Jurkat, Clone E6-1 (cell line): ENCODE data around the gene GALR3.

ENCODE experiments used
- DNase-seq: peaks from one replicate; pipeline ENCODE4 v3.0.0-alpha.2; 2011; ENCODE audit warnings: low read depth, low spot score
- H3K4me3 ChIP-seq: 2 replicates; pipeline ENCODE4 v1.5.1; 2011; ENCODE audit warnings: mild to moderate bottlenecking, low read length, control low read depth, moderate library complexity

Gene GALR3

GRCh38 chr22:37817705-37818408, 5.3 kb upstream of the GALR3 start:
- no peak for DNase-seq
- H3K4me3 ChIP-seq: peak overlapping the region; percentile 15; the same call in 1 of the 2 replicates

GRCh38 chr22:37818409-37819104, 4.6 kb upstream of the GALR3 start:
- H3K4me3 ChIP-seq: peak overlapping the region; percentile 18
- DNase-seq: no peak

DNA sequence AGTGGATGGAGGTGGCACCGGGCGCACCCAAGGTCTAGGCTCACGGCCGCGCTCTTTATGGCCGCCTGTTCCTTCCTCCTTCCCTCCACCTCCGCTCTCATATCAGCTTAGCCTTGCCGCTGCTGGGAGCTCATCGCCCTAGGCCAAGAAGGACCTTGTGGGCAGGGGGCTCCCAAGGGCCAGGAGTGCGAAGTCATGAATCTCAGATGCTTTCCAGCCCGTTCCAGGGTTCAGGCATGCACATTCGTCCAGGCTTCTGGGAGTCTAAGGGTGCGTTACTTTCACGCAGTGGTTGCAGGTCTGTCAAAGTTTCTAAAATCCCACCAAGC, 4.1 kb upstream of the GALR3 start:
- DNase-seq: no peak
- H3K4me3 ChIP-seq: no peak overlapping the region

GRCh38 chr22:37820350-37820749, 2.8 kb upstream of the GALR3 start:
- no peak for DNase-seq
- no peak overlapping the region for H3K4me3 ChIP-seq

- no peak overlapping the region for H3K4me3 ChIP-seq
- no peak for DNase-seq
Observed at GRCh38 chr22:37822079-37822833, 926 bp upstream of the GALR3 start.

GRCh38 chr22:37824674-37825641, 1.8 kb downstream of the GALR3 start:
- no peak overlapping the region for H3K4me3 ChIP-seq
- DNase-seq: no peak

DNA sequence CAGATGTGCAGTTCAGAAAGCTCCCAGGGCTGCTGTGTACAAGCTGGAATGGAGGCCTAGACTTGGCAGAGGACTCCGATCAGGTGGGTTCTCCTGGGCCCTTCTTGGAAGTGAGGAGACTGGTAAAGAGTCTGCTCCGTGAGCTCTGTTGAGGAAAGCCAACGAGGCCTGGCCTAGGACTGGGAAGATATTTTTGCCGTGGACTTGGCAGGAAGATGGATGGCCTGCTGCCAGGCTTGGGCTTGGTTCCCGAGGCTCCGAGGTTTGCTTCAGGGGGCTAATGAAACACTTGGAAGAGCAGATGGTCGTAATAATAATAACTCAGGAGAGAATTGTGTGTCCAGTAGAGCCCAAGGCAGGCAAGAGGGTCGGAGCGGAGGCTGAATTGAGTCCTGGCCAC, 3.9 kb downstream of the GALR3 start:
- no peak for DNase-seq
- no peak overlapping the region for H3K4me3 ChIP-seq

DNA sequence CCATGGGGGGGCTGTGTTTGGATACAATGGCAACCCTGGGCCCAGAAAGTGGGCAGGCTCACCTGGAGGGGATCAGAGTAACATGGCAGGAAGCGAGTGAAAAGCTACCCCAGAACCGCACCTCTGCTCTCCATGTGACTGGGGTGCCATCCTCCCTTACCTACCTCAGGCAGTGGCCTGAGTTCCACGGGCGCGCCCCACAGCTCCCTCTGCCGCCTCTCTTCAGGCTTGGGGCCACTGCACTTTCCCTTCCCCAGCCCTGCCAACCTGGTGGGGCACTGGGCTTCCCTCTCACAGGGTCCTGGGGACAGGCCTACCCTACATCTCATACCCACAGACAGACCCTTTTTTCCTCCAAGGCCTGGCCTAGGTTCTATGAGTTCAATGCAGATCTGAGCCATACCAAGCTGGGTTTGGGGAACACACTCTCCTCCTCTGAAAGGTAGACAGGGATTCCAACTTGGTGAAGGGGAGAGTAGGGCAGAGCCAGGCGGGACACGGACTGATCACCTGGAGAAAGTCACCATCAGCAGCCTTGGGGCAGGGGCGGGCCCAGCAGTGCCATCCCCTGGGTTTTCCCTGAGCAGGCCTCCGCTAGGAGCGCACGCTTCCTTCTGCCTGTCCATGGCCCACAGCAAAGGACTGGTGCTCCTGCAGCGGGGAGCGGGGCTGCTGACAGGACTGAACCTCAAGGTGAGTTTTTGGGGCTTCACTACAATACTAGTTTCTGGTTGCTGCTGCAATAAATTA, 7.1 kb downstream of the GALR3 start:
- no peak for DNase-seq
- no peak overlapping the region for H3K4me3 ChIP-seq

DNA sequence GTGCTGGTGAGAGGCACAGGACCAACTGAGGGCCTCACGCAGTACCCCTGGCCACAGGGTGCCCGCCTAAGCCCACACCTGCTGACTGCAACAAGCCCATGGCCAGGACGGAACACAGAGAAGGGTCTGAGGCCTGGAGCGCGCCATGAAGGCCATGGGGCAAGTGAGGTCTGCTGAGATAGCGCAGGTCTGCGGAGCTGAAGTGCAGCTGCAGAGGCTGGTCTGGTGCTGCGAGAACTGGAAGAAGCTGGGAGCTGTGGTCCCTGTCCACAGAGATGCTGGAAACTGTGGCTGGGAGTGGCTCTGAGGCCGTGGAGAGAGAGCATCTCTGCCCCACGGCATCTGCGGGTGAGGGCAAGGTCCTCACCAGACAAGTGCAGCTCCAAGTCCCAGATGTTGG, 8.3 kb downstream of the GALR3 start:
- H3K4me3 ChIP-seq: no peak overlapping the region
- no peak for DNase-seq

- DNase-seq: no peak
- no peak overlapping the region for H3K4me3 ChIP-seq
Observed at GRCh38 chr22:37832022-37832857, 9.1 kb downstream of the GALR3 start.

DNA sequence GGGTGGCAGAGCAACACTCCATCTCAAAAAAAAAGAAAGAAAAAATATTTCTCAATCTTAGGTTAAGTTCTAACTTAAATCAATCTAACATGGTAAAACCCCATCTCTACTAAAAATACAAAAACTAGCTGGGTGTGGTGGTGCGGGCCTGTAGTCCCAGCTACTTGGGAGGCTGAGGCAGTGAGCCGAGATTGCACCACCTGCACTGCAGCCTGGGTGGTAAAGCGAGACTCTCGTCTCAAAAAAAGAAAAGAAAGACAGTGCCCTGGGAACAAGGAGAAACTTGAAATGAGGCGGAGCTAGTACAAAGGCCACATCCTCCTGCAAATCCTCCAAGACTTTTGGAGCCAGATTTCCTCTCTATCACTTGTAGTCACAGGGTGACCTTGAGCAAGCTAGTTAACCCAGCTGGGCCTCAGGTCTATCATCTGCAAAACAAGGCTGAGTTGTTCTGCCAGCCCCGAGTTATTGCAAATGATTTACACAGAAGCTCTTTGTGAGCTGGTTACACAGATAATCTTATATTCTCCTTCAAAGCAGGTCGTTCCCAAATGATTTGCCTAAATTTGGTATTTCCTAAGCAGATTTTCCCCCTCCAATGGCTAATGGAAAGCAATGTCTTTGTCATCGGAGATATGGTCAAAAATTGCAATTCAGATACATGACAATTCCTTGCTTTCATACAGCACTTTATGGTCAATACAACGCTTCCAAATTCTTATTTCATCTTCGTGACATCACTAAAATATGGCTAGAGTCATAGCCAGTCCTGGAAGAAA, 19.0 kb downstream of the GALR3 start:
- DNase-seq: no peak
- no peak overlapping the region for H3K4me3 ChIP-seq

- DNase-seq: no peak
- peak overlapping the region; percentile 76 for H3K4me3 ChIP-seq
Observed at GRCh38 chr22:37843741-37844089, 20.5 kb downstream of the GALR3 start.

- no peak for DNase-seq
- H3K4me3 ChIP-seq: peak overlapping the region; percentile 76
Observed at GRCh38 chr22:37844904-37845329, 21.7 kb downstream of the GALR3 start.

DNA sequence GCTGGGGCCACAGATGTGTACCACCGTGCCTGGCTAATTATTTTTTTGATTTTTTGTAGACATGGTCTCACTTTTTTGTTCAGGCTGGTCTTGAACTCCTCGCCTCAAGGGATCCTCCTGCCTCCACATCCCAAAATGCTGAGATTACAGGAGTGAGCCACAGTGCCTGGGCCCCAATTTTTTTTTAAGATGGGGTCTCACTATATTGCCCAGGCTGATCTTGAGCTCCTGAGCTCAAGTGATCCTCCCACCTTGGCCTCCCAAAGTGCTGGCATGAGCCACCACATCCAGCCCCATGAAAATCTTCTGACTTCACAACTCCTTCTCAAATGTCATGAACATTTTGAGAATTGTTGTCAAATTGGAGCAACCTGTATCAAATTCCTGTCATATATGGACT, 23.3 kb downstream of the GALR3 start:
- DNase-seq: no peak
- H3K4me3 ChIP-seq: no peak overlapping the region

- no peak for DNase-seq
- peak overlapping the region; percentile 100 for H3K4me3 ChIP-seq
Observed at GRCh38 chr22:37848587-37849088, 25.5 kb downstream of the GALR3 start.

GRCh38 chr22:37849089-37849751, 26.0 kb downstream of the GALR3 start, which contains the start of gene EIF3L:
Gene EIF3L, plus strand, starts transcription at chr22:37849419. Its CDS starts 31 bp downstream, at chr22:37849450.
- H3K4me3 ChIP-seq: peak within 1 kb of the TSS; percentile 100
- DNase-seq: peak; percentile 81
